HepG2 (cell line): ENCODE data around the gene TP53TG5. TPM values are rescaled to one million over a fixed set of nuclear protein-coding genes. Genes with fewer than 3 reads are reported as not detected.
A peak's percentile ranks its signal among the peaks of the same experiment; 100 is the strongest.

Experiments
- EP300 ChIP-seq, 3 experiments: sonication (generic) in 1 of 3; formaldehyde crosslinking in 1 of 3; IDR thresholded peaks; 2 replicates each; pipeline versions ENCODE4 v1.5.1 to v1.6.1; 2011 to 2020; ENCODE audit warnings: low read depth in 2 of 3, low read length in 2 of 3, borderline replicate concordance in 1 of 3, improper control_type of control experiment in 1 of 3, mild to moderate bottlenecking in 1 of 3, missing genetic modification reagents in 1 of 3, moderate library complexity in 1 of 3
- FOXK1 ChIP-seq: sonication (generic); formaldehyde crosslinking; IDR thresholded peaks from 2 replicates; pipeline ENCODE4 v1.4.0; 2020; ENCODE audit warnings: low read depth, missing genetic modification reagents, borderline replicate concordance
- GZF1 ChIP-seq: sonication (generic); formaldehyde crosslinking; IDR thresholded peaks from 2 replicates; pipeline ENCODE4 v1.5.1; 2020; ENCODE audit warnings: mild to moderate bottlenecking, missing genetic modification reagents
- KAT7 ChIP-seq: IDR thresholded peaks from 2 replicates; pipeline ENCODE4 v1.6.1; 2018; ENCODE audit warnings: borderline replicate concordance, missing compliant biosample characterization
- LCORL ChIP-seq, 2 experiments: fragments of 450-650 bp in 1 of 2; sonication (generic) in 1 of 2; formaldehyde crosslinking in 1 of 2; IDR thresholded peaks; 2 replicates each; pipeline versions ENCODE4 v1.5.0 to v1.6.1; 2017 to 2020; ENCODE audit warnings: antibody characterized with exemption in 1 of 2, missing genetic modification reagents in 1 of 2
- MYC ChIP-seq: sonication (generic); formaldehyde crosslinking; IDR thresholded peaks from 2 replicates; pipeline ENCODE4 v1.9.0; 2021; ENCODE audit warnings: missing genetic modification reagents, borderline replicate concordance
- NRL ChIP-seq: sonication (generic); formaldehyde crosslinking; IDR thresholded peaks from 2 replicates; pipeline ENCODE4 v1.5.0; 2020; ENCODE audit warnings: missing genetic modification reagents, mild to moderate bottlenecking, moderate library complexity, borderline replicate concordance
- SNAI1 ChIP-seq: sonication (generic); formaldehyde crosslinking; IDR thresholded peaks from 2 replicates; pipeline ENCODE4 v1.5.0; 2020; ENCODE audit warnings: mild to moderate bottlenecking, missing genetic modification reagents, borderline replicate concordance
- SOX5 ChIP-seq: IDR thresholded peaks from 2 replicates; pipeline ENCODE4 v1.6.1; 2016; ENCODE audit warnings: borderline replicate concordance
- TFDP1 ChIP-seq: IDR thresholded peaks from 2 replicates; pipeline ENCODE4 v1.6.1; 2016; ENCODE audit warnings: missing compliant biosample characterization, missing genetic modification reagents, borderline replicate concordance
- ZMAT3 ChIP-seq: sonication (generic); formaldehyde crosslinking; conservative IDR thresholded peaks from 2 replicates; pipeline ENCODE4 v1.7.0; 2021; ENCODE audit warnings: missing genetic modification reagents
- ZNF281 ChIP-seq: sonication (generic); formaldehyde crosslinking; IDR thresholded peaks from 2 replicates; pipeline ENCODE4 v1.4.0; 2020; ENCODE audit warnings: missing genetic modification reagents, borderline replicate concordance
- ZNF446 ChIP-seq: sonication (generic); formaldehyde crosslinking; IDR thresholded peaks from 2 replicates; pipeline ENCODE4 v1.5.0; 2020; ENCODE audit warnings: mild to moderate bottlenecking, missing genetic modification reagents
- ZNF510 ChIP-seq: sonication (generic); formaldehyde crosslinking; IDR thresholded peaks from 2 replicates; pipeline ENCODE4 v1.4.0; 2020; ENCODE audit warnings: low read depth, mild to moderate bottlenecking, missing genetic modification reagents
- ZNF569 ChIP-seq: sonication (generic); formaldehyde crosslinking; IDR thresholded peaks from 2 replicates; pipeline ENCODE4 v1.5.0; 2020; ENCODE audit warnings: mild to moderate bottlenecking, missing genetic modification reagents, moderate library complexity, borderline replicate concordance
- ZNF768 ChIP-seq: sonication (generic); formaldehyde crosslinking; IDR thresholded peaks from 2 replicates; pipeline ENCODE4 v1.4.0; 2020; ENCODE audit warnings: missing genetic modification reagents
- ZNF792 ChIP-seq: IDR thresholded peaks from 2 replicates; pipeline ENCODE4 v1.6.1; 2016
- ZNF891 ChIP-seq: sonication (generic); formaldehyde crosslinking; IDR thresholded peaks from 2 replicates; pipeline ENCODE4 v1.5.0; 2020; ENCODE audit warnings: mild to moderate bottlenecking, missing genetic modification reagents
- ZSCAN25 ChIP-seq: sonication (generic); formaldehyde crosslinking; IDR thresholded peaks from 2 replicates; pipeline ENCODE4 v1.8.0; 2022; ENCODE audit warnings: mild to moderate bottlenecking, missing genetic modification reagents
- polyA plus RNA-seq, 8 experiments: library from polyadenylated mRNA; depleted of rRNA in 3 of 8; stranded (reverse) in 7 of 8; unstranded in 1 of 8; fragments of >200 nt; fragmentation: Illumina TruSeq in 4 of 8; extraction: Trizol in 4 of 8; gene quantifications; 2 replicates each; pipeline versions ENCODE4 v1.2.1 to v1.2.3, GENCODE V29; 2011 to 2016; ENCODE audit warnings: low read depth in 4 of 8, missing spikeins in 1 of 8, mixed read lengths in 1 of 8; ENCODE audit not compliant: insufficient read depth in 1 of 8
- total RNA-seq, 5 experiments: library from RNA; depleted of rRNA; stranded (reverse); fragments of >200 nt; fragmentation: Illumina TruSeq; extraction: Trizol; gene quantifications; 2 replicates each; pipeline ENCODE4 v1.2.3, GENCODE V29; 2016; ENCODE audit warnings: low read depth in 1 of 5
- TF ChIP-seq, protein P1 (sequence below): IDR thresholded peaks from 2 replicates; pipeline ENCODE4 v1.6.1; 2016; ENCODE audit warnings: low read depth, control low read depth
- TF ChIP-seq, protein P2 (sequence below): sonication (generic); formaldehyde crosslinking; IDR thresholded peaks from 2 replicates; pipeline ENCODE4 v1.4.0; 2020; ENCODE audit warnings: mild to moderate bottlenecking, missing genetic modification reagents

Gene TP53TG5
- total and polyA plus RNA-seq, 2 of the 13 experiments (the other 11 are each of a cell fraction or from before 2014, with no cell fraction given), result 0.11 TPM; not detected in 1

DNA sequence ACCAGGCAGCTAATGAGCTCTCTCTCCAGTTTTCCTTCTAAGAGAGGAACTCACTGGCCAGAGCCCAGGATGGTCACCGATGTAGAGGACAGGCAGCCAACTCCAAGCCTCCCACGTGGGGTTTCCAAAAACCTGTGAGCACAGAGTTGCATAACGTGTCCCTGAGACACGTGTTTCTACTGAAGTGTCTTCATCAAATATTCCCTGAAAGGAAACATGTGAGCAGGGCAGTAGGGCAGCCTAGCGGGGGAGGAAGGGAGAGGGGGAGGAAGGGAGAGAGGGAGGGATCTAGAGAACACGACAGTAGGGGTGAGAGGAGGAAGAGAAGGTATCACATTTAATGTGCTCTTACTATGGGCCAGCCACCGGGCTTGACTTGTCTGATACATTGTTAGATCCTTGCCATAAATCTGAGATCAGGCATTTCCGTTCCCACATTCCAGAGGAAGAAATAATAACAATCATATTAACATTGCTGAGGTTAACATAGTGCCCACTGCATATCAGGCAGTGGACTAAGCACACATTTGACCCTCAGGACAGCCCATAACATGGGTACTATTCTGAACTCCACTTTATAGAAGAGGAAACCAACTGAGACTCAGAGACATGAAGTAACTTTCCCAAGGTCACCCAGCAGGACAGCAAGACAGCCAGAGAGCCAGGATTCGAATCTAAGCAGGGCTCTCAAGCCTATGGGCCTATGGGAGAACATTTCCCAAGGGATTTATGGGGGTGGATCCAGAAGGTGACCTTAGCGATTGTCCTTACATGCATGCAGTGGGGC is 19.6 kb downstream of the TP53TG5 start (continued):
- TF ChIP-seq SOX5 (CRISPR knock-in tag), result peak; percentile 20; the same call in 1 of the 2 replicates
- peak; percentile 33; the same call in 1 of the 2 replicates for TF ChIP-seq ZMAT3 (CRISPR knock-in tag)
- peak; percentile 55; the same call in 1 of the 2 replicates for TF ChIP-seq ZNF281 (CRISPR knock-in tag)
- peak; percentile 94 for TF ChIP-seq ZNF768 (CRISPR knock-in tag)
- TF ChIP-seq NRL (CRISPR knock-in tag), result no peak
- peak; percentile 96 for TF ChIP-seq ZSCAN25 (CRISPR knock-in tag)
- no peak for TF ChIP-seq ZNF569
- 0 out of 2 replicates have a peak, but pooled peaks have one; percentile 26 for TF ChIP-seq ZNF891 (CRISPR knock-in tag)
- TF ChIP-seq, protein P1, sequence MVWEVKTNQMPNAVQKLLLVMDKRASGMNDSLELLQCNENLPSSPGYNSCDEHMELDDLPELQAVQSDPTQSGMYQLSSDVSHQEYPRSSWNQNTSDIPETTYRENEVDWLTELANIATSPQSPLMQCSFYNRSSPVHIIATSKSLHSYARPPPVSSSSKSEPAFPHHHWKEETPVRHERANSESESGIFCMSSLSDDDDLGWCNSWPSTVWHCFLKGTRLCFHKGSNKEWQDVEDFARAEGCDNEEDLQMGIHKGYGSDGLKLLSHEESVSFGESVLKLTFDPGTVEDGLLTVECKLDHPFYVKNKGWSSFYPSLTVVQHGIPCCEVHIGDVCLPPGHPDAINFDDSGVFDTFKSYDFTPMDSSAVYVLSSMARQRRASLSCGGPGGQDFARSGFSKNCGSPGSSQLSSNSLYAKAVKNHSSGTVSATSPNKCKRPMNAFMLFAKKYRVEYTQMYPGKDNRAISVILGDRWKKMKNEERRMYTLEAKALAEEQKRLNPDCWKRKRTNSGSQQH (CRISPR knock-in tag), result peak; percentile 32; the same call in 1 of the 2 replicates
- TF ChIP-seq, protein P2, sequence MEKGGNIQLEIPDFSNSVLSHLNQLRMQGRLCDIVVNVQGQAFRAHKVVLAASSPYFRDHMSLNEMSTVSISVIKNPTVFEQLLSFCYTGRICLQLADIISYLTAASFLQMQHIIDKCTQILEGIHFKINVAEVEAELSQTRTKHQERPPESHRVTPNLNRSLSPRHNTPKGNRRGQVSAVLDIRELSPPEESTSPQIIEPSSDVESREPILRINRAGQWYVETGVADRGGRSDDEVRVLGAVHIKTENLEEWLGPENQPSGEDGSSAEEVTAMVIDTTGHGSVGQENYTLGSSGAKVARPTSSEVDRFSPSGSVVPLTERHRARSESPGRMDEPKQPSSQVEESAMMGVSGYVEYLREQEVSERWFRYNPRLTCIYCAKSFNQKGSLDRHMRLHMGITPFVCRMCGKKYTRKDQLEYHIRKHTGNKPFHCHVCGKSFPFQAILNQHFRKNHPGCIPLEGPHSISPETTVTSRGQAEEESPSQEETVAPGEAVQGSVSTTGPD (CRISPR knock-in tag), result 0 out of 2 replicates have a peak, but pooled peaks have one; percentile 15
- 0 out of 2 replicates have a peak, but pooled peaks have one; percentile 47 for TF ChIP-seq ZNF510 (CRISPR knock-in tag)
- TF ChIP-seq KAT7 (CRISPR knock-in tag), result 0 out of 2 replicates have a peak, but pooled peaks have one; percentile 22
- peak; percentile 65; the same call in 1 of the 2 replicates for TF ChIP-seq TFDP1
- 0 out of 2 replicates have a peak, but pooled peaks have one; percentile 29 for TF ChIP-seq GZF1
- peak in 1 of 2 experiments; percentile 43; a peak in 1 of 4 replicates for TF ChIP-seq EP300 (IDR thresholded peaks at IDR 0.05; ENCODE audit: low read depth in 2 of 2, low read length in 2 of 2)
- peak; percentile 41; the same call in 1 of the 2 replicates for TF ChIP-seq EP300 (CRISPR knock-in tag; IDR thresholded peaks at IDR 0.05; ENCODE audit: borderline replicate concordance)
- TF ChIP-seq SNAI1, result 0 out of 2 replicates have a peak, but pooled peaks have one; percentile 25
- 0 out of 2 replicates have a peak, but pooled peaks have one; percentile 4 for TF ChIP-seq ZNF446 (CRISPR knock-in tag)
- 0 out of 2 replicates have a peak, but pooled peaks have one; percentile 17 for TF ChIP-seq LCORL (IDR thresholded peaks at IDR 0.05)
- peak; percentile 96 for TF ChIP-seq LCORL (CRISPR knock-in tag; IDR thresholded peaks at IDR 0.05)
- TF ChIP-seq FOXK1 (CRISPR knock-in tag), result peak; percentile 38; the same call in 1 of the 2 replicates
- peak; percentile 66; the same call in 1 of the 2 replicates for TF ChIP-seq ZNF792 (CRISPR knock-in tag)
- TF ChIP-seq MYC, result peak; percentile 78
